RWPE1 (cell line): ENCODE data around the gene MACO1.

Source experiments
- CTCF ChIA-PET: fragments of 350-600 bp; sonication (Branson Sonifier 250); formaldehyde crosslinking; extraction: SDS; loops from one replicate; lab custom pipeline; 2021; lab: Yijun Ruan, JAX
- POLR2A ChIA-PET: fragments of 400-600 bp; formaldehyde crosslinking; extraction: SDS; loops from one replicate; lab custom pipeline; 2020; ENCODE audit warnings: antibody characterized with exemption; ENCODE audit not compliant: low non-redundant PET; lab: Yijun Ruan, JAX
- DNase-seq: peaks from one replicate; pipeline ENCODE4 v3.0.0; 2012; ENCODE audit warnings: low spot score
- H3K27ac ChIP-seq: fragments of 450-650 bp; 2 replicates; pipeline ENCODE4 v1.5.1; 2017
- CTCF ChIP-seq: fragments of 450-650 bp; conservative IDR thresholded peaks from 2 replicates; pipeline ENCODE4 v1.5.1; 2017; ENCODE audit warnings: low read depth, mild to moderate bottlenecking

Gene MACO1

GRCh38 chr1:25476186-25477097 lies 45.7 kb downstream of the MACO1 start:
- no peak for TF ChIP-seq CTCF
- CTCF ChIA-PET: interaction anchor here (0.6 kb wide), 2 partner anchors 8 to 1245 kb away, joined by 3 read pairs; no protein-coding TSS in a partner anchor
- POLR2A ChIA-PET: no interaction called here
- no peak overlapping the region for H3K27ac ChIP-seq
- peak; percentile 42 for DNase-seq

GRCh38 chr1:25477448-25478034 lies 46.8 kb downstream of the MACO1 start:
- no peak for DNase-seq
- H3K27ac ChIP-seq: no peak overlapping the region
- ChIA-PET POLR2A (no interaction called here), CTCF (interaction anchor here (0.6 kb wide), 1 partner anchor 77 kb away, joined by 3 read pairs; no protein-coding TSS in a partner anchor)
- no peak for TF ChIP-seq CTCF

DNA sequence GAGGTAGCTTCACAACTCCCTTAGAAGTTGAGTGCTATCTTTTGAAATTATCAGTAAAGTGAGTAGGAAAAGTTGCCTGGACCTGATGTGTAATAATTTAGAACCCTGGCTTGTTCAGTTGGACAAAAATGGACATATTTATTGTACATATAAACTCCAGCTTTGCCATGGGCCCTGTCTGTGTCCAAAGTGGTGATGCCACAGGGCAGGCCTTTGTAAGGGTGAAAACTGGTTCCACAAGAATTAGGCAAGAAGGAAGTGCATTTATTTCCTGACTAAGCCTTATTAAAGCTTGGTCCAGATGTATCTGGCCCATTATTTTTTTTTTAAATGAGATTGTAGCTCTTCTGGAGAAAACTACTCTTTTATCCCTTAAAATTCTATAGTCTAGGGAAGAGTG lies 47.9 kb downstream of the MACO1 start:
- TF ChIP-seq CTCF: no peak
- ChIA-PET POLR2A (no interaction called here), CTCF (interaction anchor here (0.6 to 1.8 kb wide), 2 partner anchors 9 to 10 kb away, joined by 3 to 14 read pairs; no protein-coding TSS in a partner anchor)
- H3K27ac ChIP-seq: no peak overlapping the region
- DNase-seq: peak; percentile 61

DNA sequence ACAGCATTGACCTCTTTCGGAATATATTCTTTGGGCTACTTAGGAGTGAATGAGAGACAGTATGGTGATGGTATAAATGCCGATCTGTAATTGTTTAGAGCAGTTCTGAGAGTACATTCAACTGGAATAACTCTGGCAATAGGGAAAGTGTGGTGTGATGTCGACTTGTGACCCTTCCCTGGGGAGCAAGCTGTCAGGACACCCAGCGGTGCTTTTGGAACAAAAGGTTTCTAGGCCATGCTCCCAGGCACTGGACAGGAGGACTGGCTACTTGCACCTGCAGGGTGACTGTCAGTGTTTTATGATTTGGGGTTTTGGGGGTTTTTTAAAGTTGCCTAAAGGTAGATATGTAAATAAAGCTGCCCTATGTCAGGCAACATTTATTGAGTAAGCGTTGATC lies 50.9 kb downstream of the MACO1 start:
- no peak overlapping the region for H3K27ac ChIP-seq
- DNase-seq: no peak
- ChIA-PET POLR2A (no interaction called here), CTCF (no interaction called here)
- no peak for TF ChIP-seq CTCF

- no peak for DNase-seq
- POLR2A ChIA-PET: no interaction called here
- CTCF ChIA-PET: interaction anchor here (1.5 kb wide), 1 partner anchor 14 kb away, joined by 3 read pairs; no protein-coding TSS in a partner anchor
- TF ChIP-seq CTCF: no peak
- no peak overlapping the region for H3K27ac ChIP-seq
Observed at GRCh38 chr1:25482211-25482610, 51.5 kb downstream of the MACO1 start.

GRCh38 chr1:25484096-25484495 lies 53.4 kb downstream of the MACO1 start:
- ChIA-PET POLR2A (no interaction called here), CTCF (no interaction called here)
- H3K27ac ChIP-seq: no peak overlapping the region
- no peak for DNase-seq
- no peak for TF ChIP-seq CTCF
